Head of caudate nucleus (tissue), 42 donors: Measurements from ENCODE around the gene YY1AP1.
"Not testable (repeated sequence)": the region's sequence is repeated elsewhere in the genome, so short reads cannot be mapped to it uniquely, and the experiment has no call there.

Source experiments
- DNase-seq, 42 donors: peaks; one replicate each; pipeline versions ENCODE4 v3.0.0 to v3.0.0-alpha.2; 2020 to 2021; ENCODE audit warnings: mixed read lengths in 7 of 42
- intact Hi-C: fragments of 100-400 bp; cut with DNase I; formaldehyde crosslinking; loops from one replicate; pipeline ENCODE4 v1.15.0; 2022

YY1AP1 gene, protein sequence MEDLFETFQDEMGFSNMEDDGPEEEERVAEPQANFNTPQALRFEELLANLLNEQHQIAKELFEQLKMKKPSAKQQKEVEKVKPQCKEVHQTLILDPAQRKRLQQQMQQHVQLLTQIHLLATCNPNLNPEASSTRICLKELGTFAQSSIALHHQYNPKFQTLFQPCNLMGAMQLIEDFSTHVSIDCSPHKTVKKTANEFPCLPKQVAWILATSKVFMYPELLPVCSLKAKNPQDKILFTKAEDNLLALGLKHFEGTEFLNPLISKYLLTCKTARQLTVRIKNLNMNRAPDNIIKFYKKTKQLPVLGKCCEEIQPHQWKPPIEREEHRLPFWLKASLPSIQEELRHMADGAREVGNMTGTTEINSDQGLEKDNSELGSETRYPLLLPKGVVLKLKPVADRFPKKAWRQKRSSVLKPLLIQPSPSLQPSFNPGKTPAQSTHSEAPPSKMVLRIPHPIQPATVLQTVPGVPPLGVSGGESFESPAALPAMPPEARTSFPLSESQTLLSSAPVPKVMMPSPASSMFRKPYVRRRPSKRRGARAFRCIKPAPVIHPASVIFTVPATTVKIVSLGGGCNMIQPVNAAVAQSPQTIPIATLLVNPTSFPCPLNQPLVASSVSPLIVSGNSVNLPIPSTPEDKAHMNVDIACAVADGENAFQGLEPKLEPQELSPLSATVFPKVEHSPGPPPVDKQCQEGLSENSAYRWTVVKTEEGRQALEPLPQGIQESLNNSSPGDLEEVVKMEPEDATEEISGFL

DNA sequence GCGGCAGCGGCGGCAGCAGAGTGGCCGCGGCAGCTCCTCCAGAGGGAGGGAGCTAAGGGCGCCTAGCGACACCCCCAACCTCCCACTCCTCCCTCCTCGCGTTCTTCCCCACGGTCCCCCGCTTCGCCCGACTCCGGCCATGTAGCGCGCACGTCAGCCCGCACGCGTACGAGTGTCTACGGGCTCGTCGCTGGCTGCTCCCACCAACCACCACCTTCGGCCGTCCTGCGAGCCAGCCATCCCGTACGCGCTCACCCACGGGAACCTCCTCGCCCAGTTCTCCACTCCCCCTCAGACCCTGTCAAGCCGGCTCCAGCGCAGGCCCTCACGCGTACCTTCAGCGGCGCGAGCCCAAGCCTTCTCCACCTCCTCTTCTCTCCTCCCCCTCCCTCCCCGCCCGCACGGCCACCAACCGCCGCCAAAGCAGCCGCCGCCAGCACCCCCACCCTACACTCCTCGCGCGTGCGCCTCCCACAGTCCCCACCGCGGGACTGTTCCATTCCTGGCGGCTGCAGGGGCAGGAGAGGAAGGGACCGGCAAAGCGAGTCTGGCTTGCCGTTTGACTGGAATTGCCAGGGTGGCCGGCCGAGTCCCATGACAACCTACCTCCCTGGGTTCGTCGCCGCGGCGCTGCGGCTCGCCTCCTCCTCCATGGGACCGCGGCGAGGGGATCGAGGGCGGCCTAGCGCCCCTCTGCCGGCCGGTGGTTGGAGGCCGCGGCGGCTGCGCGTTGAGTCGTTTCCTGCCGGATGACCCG lies at the start of gene YY1AP1:
Gene YY1AP1, minus strand, starts transcription at position 451 of the 757 bp plus-strand sequence. CDS start 8,338 bp downstream, outside the sequence.
- DNase-seq, result peak; percentile 72 to 96 (median 93)
- intact Hi-C loops, result no loop called here

DNA sequence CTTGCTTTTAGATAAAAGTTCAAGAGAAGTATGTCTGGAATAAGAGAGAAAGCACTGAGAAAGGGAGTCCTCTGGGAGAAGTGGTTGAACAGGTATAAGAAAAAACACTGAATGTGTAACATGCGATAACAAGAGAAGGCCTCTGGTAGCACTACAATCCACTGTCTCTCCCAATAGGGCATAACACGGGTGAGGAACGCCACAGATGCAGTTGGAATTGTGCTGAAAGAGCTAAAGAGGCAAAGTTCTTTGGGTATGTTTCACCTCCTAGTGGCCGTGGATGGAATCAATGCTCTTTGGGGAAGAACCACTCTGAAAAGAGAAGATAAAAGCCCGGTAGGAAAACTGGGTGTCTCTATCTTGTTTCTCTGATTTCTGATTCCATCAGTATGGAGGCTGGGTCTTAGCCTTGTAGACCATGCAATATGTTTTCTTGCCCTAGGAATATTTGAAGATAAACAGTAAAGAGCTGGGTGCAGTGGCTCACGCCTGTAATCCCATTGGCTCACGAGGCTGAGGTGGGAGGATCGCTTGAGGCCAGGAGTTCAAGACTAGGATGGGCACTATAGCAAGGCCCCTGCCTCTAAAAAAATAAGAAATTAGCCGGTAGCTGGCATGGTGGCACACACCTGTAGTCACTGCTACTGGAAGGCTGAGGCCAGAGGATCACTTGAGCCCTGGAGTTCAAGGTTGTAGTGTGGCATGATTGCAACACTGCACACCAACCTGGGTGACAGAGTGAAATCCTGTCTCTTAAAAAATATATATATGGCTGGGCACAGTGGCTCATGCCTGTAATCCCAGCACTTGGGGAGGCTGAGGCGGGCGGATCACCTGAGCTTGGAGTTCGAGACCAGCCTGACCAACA lies 40.7 kb upstream of the YY1AP1 start:
- intact Hi-C loops, result no loop called here
- DNase-seq, result peak in 40 of 42 donors; percentile 8 to 90 (median 70)

DNA sequence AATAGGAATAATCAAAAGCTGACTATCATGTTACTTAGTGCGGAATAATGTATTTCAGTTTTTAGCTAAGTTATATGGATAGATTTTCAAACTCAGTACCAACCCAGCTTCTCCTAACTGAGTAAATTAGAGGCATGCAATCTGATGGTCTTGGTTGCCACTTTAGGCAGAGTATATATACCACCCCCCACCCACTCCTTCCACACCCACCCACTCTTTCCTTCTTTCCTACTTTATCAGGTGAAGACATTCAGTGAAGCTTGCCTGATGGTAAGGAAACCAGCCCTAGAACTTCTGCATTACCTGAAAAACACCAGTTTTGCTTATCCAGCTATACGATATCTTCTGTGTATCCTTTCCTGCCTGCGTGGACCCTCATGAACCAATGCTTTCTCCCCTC lies 36.6 kb upstream of the YY1AP1 start:
- DNase-seq, result no peak
- intact Hi-C loops, result no loop called here

DNA sequence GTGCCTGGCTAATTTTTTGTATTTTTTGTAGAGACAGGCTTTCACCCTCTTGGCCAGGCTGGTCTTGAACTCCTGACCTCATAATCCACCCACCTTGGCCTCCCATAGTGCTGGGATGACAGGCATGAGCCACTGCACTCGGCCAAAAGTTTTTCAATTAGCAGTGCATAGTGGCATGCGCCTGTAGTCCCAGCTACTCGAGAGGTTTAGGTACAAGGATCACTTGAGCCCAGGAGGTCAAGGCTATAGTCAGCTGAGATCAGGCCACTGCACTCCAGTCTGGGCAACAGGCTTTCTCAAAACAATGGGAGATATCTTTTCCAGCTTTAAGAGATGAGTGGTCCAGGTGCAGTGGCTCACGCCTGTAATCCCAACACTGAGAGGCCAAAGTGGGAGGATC lies 31.1 kb upstream of the YY1AP1 start:
- peak in 1 of 42 donors; percentile 5 for DNase-seq
- intact Hi-C loops, result no loop called here

DNA sequence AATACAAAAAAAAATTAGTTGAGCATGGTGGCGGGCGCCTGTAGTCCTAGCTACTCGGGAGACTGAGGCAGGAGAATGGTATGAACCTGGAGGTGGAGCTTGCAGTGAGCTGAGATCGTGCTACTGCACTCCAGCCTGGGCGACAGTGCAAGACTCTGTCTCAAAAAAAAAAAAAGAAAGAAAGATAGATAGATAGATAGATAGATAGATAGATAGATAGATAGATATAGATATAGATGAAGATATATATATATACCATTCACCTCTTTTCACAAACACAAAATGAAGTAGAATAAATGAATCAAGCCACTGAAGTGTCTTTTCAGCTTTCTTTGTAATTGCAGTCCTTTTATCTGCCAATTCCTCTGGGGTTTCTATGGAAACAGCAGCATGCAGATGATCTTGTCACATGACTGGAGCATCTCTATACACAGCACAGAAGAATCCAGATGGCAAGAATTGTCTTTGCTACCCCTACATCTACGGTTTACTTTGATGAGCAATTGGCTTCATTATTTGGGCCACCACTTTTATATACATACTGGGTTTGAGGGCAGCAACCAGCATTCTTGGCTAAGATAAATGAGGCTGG lies 30.0 kb upstream of the YY1AP1 start:
- DNase-seq, result peak in 3 of 42 donors; percentile 17 to 54 (median 35)
- intact Hi-C loops, result not testable (repeated sequence)

DNA sequence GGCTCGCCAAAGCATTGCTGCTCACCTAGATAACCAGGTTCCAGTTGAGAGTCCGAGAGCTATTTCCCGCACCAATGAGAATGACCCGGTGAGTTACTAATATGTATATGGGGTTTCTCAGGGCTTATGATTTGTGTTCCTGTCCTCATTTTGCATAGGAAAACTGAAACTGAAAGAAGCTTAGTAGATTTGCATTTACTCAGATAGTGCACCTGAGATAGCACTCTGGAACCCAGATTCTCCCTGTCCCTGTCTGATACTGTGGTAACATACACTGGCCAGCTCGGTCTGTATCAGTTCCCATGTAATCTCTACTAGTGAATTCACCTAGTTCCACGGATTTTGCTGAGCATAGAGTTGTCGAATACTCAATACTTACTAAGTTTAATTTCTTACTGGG lies 28.5 kb upstream of the YY1AP1 start:
- intact Hi-C loops, result no loop called here
- DNase-seq, result peak in 1 of 42 donors; percentile 4

DNA sequence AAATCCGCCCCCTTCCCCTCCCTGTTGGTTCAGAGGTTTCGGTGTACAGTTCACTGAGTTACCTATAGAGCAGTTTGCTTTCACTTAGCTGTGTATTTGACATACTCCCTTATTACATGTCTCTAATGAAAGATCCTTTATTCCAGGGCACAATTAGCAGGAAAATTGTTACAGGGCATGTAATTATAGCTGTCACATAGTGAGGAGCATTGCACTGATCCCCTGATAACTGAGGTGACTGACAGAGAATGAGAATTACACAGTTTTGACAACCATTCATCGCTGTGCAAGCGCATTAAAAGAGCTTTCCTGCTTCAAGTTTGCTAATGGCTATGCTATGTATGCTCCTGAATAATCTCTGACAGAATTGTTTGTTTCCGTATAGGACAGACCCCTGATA lies 27.2 kb upstream of the YY1AP1 start:
- peak in 1 of 42 donors; percentile 35 for DNase-seq
- intact Hi-C loops, result no loop called here

DNA sequence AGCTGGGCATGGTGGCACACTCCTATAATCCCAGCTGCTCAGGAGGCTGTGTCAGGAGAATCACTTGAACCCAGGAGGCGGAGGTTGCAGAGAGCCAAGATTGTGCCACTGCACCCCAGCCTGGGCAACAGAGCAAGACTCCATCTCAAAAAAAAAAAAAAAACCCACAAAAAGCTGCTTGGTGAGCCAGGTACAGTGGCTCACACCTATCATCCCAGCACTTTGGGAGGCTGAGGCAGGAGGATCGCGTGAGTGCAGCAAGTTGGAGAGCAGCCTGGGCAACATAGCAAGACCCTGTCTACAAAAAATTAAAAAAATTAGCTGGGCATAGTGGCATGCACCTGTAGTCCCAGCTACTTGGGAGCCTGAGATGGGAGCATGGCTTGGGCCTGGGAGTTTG lies 26.5 kb upstream of the YY1AP1 start:
- DNase-seq, intact Hi-C loops: not testable (repeated sequence)

DNA sequence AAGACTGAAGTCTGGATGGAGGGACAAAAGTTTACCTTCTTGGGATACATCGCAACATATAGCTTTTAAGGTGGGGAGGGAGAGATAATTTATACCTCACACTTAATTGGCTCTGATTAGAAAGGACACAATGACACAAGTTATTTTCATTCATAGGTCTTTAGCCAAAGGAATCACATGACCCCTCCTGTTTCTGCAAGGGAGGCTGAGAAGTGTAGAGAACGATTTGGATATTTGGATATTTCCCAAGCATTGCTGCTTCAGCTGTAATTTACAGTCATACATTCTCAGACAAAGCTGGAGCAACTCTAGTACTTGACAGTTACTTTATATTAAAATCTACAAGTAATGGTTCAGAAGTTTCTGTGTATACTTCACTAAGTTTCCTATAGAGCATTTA lies 24.5 kb upstream of the YY1AP1 start:
- peak in 1 of 42 donors; percentile 8 for DNase-seq
- intact Hi-C loops, result no loop called here

DNA sequence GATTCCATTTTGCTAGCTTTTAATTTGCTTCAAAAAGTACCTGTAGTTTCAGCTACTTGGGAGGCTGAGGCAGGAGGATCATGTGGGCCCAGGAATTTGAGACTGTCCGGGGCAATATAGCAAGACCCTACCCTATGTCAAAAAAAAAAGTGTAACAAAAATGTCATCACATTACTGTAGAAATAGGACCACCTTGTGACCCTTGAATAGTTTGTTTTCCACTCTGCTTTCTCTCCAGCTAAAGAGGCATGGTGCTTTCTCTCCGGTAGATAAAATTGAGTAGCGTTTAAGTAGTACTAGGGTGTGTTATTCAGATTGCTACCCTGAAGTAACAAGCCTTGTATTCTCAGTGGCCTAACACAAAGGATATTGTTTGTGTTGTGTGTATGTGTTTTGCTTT lies 24.1 kb upstream of the YY1AP1 start:
- DNase-seq, result peak in 1 of 42 donors; percentile 34
- intact Hi-C loops, result not testable (repeated sequence)

DNA sequence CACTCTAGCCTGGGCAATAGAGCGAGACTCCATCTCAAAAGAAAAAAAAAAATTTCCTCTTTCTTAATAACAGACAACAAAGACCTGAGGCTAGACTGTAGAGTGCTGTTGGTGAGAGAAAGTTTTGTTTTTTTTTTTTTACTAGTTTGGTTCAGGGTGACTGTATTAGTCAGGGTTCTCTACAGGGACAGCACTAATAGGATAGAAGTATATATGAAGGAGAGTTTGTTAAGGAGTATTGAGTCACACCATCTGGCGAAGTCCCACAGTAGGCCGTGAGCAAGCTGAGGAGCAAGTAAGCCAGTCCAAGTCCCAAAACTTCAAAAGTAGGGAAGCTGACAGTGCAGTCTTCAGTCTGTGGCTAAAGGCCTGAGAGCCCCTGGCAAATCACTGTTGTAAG lies 22.9 kb upstream of the YY1AP1 start:
- intact Hi-C loops, DNase-seq: not testable (repeated sequence)

DNA sequence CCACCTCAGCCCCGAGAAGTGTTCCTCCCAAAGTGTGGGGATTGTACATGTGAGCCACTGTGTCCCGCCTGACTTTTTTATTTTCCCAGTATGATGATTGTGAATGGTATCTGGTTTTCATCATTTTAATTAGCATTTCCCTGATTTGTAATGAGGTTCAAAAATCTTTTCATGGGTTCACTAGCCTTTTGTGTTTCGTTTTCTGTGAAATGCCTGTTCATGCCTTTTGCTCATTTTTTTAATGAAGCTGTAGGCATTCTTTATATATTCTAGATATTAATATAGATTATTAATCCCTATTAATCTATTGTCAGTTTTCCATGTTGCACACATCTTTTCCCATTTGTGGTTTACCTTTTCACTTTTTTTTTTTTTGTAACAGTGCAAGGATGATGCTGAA lies 20.8 kb upstream of the YY1AP1 start:
- intact Hi-C loops, result no loop called here
- DNase-seq, result no peak

DNA sequence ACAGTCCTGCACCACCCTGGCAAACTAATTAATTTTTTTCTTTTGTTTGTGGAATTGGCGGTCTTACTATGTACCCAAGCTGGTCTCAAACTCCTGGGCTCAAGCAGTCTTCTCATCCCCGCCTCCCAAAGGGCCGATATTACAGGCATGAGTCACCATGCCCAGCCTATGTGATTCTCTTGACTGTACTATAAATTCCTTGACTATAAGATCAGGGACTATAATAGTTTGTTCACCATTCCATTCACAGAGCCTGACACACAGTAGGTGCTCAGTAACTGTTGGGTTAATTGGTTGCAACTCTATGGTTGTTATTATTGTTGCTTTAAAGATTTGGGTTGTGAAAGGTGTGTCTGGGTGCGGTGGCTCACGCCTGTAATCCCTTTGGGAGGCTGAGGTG lies 17.6 kb upstream of the YY1AP1 start:
- peak in 1 of 42 donors; percentile 10 for DNase-seq
- intact Hi-C loops, result no loop called here

DNA sequence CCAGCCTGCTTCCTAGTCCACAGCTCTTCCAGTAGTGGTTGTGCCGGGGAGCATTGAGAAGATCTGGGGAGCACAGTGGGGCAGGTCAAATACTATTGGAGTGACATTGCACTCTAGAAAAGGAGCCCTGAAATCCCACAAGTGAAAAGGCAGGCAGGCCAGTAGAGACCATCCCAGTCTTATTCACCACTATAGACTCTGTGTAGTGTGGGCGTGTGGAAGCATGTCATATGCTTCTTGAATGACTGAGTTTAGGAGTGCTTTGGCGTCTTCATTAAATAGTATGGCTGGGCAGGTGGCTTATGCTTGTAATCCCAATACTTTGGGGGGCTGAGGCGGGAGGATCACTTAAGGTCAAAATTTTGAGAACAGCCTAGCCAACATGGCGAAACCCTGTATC lies 15.8 kb upstream of the YY1AP1 start:
- intact Hi-C loops, result not testable (repeated sequence)
- peak in 1 of 42 donors; percentile 5 for DNase-seq

DNA sequence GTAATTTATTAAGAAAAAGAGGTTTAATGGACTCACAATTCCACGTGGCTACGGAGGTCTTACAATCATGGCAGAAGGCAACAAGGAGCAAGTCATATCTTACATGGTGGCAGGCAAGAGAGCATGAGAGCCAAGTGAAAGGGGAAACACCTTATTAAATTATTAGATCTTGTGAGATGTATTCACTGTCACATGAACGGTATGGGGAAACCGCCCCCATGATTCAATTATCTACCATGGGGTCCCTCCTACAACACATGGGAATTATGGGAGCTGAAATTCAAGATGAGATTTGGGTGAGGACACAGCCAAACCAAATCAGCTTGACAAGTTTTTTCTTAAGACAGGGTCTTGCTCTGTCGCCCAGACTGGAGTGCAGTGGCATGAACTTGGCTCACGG lies 14.6 kb upstream of the YY1AP1 start:
- peak in 1 of 42 donors; percentile 21 for DNase-seq
- intact Hi-C loops, result no loop called here

DNA sequence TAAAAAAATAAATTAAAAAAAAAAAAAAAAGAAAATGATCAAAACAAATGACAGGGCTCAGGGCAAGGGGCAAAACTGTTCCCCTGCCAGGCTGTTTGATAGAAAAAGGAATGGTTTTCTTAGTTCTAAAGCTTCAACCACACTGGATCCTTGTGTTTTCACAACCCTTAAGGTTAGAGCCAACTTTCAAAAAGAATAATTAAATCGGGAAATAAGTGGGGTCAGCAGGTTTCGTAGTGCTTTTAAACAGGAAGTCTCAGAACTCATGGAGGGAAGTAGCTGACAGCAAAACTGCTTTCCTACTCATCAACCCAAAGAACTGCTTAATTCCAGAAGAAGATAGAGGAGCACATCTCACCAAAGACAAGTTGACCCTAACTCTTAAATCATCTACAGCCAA lies 13.1 kb upstream of the YY1AP1 start:
- intact Hi-C loops, DNase-seq: not testable (repeated sequence)

DNA sequence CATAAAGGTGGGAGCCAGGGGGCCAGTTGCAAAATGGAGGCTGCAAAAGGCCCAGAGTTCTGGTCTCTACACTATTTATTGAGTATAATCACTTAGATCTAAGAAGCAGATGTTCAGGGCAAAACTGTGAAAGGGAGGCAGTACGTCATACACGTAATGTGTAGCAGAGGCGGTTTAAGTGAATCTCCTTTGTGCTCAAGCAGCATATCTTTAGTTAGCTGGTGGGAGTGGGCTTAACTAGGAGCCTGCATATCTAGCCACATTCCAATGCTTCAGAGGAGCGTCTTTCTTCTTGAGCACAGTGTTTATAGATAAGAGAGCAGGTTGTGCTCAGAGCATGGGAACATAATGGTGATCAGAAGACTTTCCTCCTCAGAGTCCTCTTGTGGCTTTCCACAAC lies 10.5 kb upstream of the YY1AP1 start:
- DNase-seq, intact Hi-C loops: not testable (repeated sequence)

DNA sequence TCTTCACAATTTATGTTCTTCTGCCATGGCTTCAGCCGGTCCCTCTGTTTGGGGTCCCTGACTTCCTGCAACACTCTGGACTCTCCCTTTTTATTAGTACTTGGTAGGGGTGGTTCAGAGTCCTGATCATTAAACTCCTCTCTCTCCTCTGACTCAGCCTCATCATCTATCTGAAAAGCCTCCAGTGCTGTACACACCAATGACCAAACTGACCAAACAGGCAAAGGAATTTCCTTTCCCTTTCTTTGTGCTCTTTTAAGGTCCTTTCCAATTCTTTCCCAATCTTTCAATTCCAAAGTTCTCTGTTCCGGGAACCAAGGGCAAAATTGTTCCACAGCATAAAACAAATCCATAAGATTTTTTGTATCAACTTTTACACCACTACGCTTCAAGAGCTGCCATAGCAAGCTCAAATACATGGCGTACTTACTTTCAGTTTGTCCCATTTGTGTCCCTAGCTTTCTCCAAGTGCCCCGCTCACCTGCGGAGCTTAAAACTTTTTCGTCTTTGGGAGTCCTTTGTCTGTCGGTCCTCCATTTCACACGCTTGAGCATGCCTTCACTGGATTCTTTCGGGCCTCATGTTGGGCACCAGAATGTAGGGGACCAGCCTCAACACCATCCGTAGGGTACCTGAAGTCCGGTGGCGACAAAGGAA lies 9.9 kb upstream of the YY1AP1 start:
- peak in 1 of 42 donors; percentile 39 for DNase-seq
- intact Hi-C loops, result no loop called here
